ENCODE data around the gene DIP2C.

The DIP2C gene

DNA sequence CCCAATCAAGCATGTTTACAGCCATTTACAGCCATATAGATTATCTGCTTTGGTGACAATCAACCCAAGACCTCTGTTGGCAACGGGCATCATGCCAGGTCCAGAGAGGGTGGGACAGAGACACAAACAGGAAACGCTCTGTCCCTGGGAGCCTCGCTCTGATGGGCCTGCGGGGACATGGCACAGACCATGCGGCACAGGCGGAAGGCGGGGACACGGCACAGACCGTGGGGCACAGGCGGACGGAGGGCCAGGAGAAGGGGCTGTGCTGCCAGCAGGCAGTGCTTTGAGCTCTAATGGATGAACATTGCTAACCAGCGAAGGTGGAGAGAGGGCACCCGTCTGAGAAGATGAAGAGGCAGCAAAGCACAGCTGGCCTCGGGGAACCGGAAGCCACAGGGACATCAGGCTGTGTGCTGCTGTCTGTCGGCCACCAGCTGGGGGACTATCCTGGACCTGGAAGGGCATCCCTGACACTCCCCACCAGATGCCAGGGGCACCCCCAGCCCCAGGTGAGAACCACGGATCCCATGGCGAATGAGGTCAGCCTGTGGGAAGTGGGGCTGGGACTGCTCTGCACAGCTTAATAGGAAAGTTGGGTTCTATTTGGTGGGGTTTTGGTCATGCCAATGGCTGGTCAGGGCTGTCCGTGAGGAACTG lies 61.0 kb downstream of the DIP2C start:
- no peak for DNase-seq
- H3K27ac Mint-ChIP-seq = no peak overlapping the region
- H3K27me3 Mint-ChIP-seq = peaks cover 8% of the 10 kb centered on the region
- H3K9me3 Mint-ChIP-seq = no peaks in the 10 kb centered on the region
- no peaks in the 10 kb centered on the region for H3K36me3 Mint-ChIP-seq (ENCODE audit: low read depth)
- no peak overlapping the region for H3K4me3 Mint-ChIP-seq
- peaks cover 6% of the 10 kb centered on the region for H3K4me1 Mint-ChIP-seq (ENCODE audit: low read depth)

GRCh38 chr10:627032-627992 lies 62.2 kb downstream of the DIP2C start:
- H3K4me1 Mint-ChIP-seq (ENCODE audit: low read depth) = peaks cover 6% of the 10 kb centered on the region
- H3K4me3 Mint-ChIP-seq = no peak overlapping the region
- peaks cover 11% of the 10 kb centered on the region for H3K27me3 Mint-ChIP-seq
- no peak for DNase-seq
- no peaks in the 10 kb centered on the region for H3K9me3 Mint-ChIP-seq
- H3K36me3 Mint-ChIP-seq (ENCODE audit: low read depth) = no peaks in the 10 kb centered on the region
- H3K27ac Mint-ChIP-seq = no peak overlapping the region

- peaks cover 6% of the 10 kb centered on the region for H3K4me1 Mint-ChIP-seq (ENCODE audit: low read depth)
- peaks cover 19% of the 10 kb centered on the region for H3K27me3 Mint-ChIP-seq
- H3K9me3 Mint-ChIP-seq = no peaks in the 10 kb centered on the region
- H3K27ac Mint-ChIP-seq = no peak overlapping the region
- H3K4me3 Mint-ChIP-seq = no peak overlapping the region
- no peak for DNase-seq
- H3K36me3 Mint-ChIP-seq (ENCODE audit: low read depth) = no peaks in the 10 kb centered on the region
Observed at GRCh38 chr10:625751-626711, 63.4 kb downstream of the DIP2C start.

- H3K27me3 Mint-ChIP-seq = peaks cover 27% of the 10 kb centered on the region
- peaks cover 8% of the 10 kb centered on the region for H3K4me1 Mint-ChIP-seq (ENCODE audit: low read depth)
- H3K36me3 Mint-ChIP-seq (ENCODE audit: low read depth) = no peaks in the 10 kb centered on the region
- no peak overlapping the region for H3K4me3 Mint-ChIP-seq
- no peaks in the 10 kb centered on the region for H3K9me3 Mint-ChIP-seq
- no peak for DNase-seq
- H3K27ac Mint-ChIP-seq = no peak overlapping the region
Observed at GRCh38 chr10:625333-625696, 64.2 kb downstream of the DIP2C start.

GRCh38 chr10:624605-625332 lies 64.7 kb downstream of the DIP2C start:
- no peak overlapping the region for H3K27ac Mint-ChIP-seq
- H3K4me1 Mint-ChIP-seq (ENCODE audit: low read depth) = peaks cover 10% of the 10 kb centered on the region
- no peak overlapping the region for H3K4me3 Mint-ChIP-seq
- no peak for DNase-seq
- H3K27me3 Mint-ChIP-seq = peaks cover 29% of the 10 kb centered on the region
- H3K36me3 Mint-ChIP-seq (ENCODE audit: low read depth) = no peaks in the 10 kb centered on the region
- H3K9me3 Mint-ChIP-seq = no peaks in the 10 kb centered on the region

GRCh38 chr10:624312-624604 lies 65.2 kb downstream of the DIP2C start:
- DNase-seq = no peak
- Mint-ChIP-seq H3K4me1 (ENCODE audit: low read depth) (peaks cover 10% of the 10 kb centered on the region), H3K27me3 (peaks cover 30% of the 10 kb centered on the region), H3K4me3 (no peak overlapping the region), H3K36me3 (ENCODE audit: low read depth) (no peaks in the 10 kb centered on the region), H3K27ac (no peak overlapping the region), H3K9me3 (no peaks in the 10 kb centered on the region)

GRCh38 chr10:623477-624311 lies 65.8 kb downstream of the DIP2C start:
- no peak overlapping the region for H3K27ac Mint-ChIP-seq
- peaks cover 32% of the 10 kb centered on the region for H3K27me3 Mint-ChIP-seq
- H3K36me3 Mint-ChIP-seq (ENCODE audit: low read depth) = no peaks in the 10 kb centered on the region
- no peaks in the 10 kb centered on the region for H3K9me3 Mint-ChIP-seq
- peaks cover 7% of the 10 kb centered on the region for H3K4me1 Mint-ChIP-seq (ENCODE audit: low read depth)
- no peak overlapping the region for H3K4me3 Mint-ChIP-seq
- no peak for DNase-seq

DNA sequence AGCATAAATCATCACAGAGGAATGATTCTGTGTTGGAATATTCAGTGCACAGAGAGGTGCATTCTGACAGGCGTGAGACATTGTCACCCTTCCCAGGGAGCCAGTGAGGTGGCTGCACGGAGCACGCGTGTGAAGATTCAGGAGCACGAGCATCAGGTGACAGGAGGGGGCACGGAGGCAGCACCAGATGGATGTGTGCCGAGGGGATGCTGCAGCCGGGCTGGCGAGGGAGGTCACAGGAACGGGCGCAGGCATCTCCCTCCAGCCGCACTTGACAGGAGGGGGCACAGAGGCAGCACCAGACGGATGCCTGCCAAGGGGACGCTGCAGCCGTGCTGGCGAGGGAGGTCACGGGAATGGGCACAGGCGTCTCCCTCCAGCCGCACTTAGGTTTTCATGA lies 66.5 kb downstream of the DIP2C start:
- no peak overlapping the region for H3K4me3 Mint-ChIP-seq
- no peak overlapping the region for H3K27ac Mint-ChIP-seq
- peaks cover 7% of the 10 kb centered on the region for H3K4me1 Mint-ChIP-seq (ENCODE audit: low read depth)
- H3K9me3 Mint-ChIP-seq = no peaks in the 10 kb centered on the region
- DNase-seq = no peak
- H3K27me3 Mint-ChIP-seq = peaks cover 37% of the 10 kb centered on the region
- no peaks in the 10 kb centered on the region for H3K36me3 Mint-ChIP-seq (ENCODE audit: low read depth)

DNA sequence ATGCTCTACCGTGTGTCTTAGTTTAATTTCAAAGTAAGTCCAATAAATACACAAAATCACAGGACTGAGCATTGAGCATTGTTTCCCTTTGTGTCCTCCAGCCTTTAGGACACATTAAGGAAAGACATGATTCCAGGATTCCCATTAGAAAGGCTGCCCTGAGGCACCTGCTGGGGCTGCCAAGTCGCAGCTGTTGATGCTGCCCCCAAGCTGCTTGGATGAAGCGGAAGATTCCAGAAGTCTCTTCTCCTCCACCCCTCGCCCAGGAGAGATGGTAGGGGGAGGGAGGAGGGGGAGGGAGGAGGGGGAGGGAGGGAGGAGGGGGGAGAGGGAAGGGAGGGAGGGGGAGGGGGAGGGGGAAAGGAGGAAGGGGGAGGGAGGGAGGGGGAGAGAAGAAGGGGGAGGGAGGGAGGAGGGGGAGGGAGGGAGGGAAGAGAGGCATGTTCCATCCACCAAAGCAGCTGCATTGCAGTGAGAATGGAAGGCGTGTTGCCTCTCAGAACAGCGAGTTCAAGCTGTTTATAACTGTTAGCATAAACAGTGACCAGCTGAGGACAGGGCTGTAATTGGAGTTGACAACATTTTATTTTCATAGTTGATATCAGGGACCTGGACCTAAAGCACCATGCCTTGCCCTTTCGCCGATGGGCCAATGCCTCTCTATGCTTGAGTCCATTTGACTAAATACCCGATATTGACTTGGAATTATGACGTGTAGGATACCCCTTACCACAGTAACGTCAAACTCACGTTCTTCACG lies 67.3 kb downstream of the DIP2C start:
- no peak for DNase-seq
- Mint-ChIP-seq H3K9me3 (no peaks in the 10 kb centered on the region), H3K36me3 (ENCODE audit: low read depth) (no peaks in the 10 kb centered on the region), H3K4me1 (ENCODE audit: low read depth) (peaks cover 7% of the 10 kb centered on the region), H3K27ac (no peak overlapping the region), H3K4me3 (no peak overlapping the region), H3K27me3 (peaks cover 44% of the 10 kb centered on the region)

- H3K4me1 Mint-ChIP-seq (ENCODE audit: low read depth) = peaks cover 7% of the 10 kb centered on the region
- peaks cover 45% of the 10 kb centered on the region for H3K27me3 Mint-ChIP-seq
- no peaks in the 10 kb centered on the region for H3K9me3 Mint-ChIP-seq
- no peak overlapping the region for H3K4me3 Mint-ChIP-seq
- DNase-seq = no peak
- H3K27ac Mint-ChIP-seq = no peak overlapping the region
- H3K36me3 Mint-ChIP-seq (ENCODE audit: low read depth) = no peaks in the 10 kb centered on the region
Observed at GRCh38 chr10:621513-621912, 68.0 kb downstream of the DIP2C start.

DNA sequence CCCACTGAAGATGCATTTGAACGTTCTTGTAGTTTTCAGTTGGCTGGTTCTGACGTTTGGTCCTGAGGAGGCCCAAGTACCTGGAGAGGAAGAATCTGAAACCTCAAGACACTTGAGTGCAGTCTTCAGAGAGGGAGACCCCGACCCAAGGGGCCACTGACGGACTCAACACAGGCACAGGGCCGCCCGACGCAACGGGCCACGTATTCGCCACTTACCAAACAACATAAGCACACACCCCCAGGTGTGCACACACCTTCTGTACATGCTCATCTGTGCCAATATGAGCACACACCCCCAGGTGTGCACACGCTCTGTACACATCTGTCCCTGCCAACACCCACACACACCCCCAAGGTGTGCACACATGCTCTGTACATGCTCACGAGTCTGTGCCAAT lies 68.5 kb downstream of the DIP2C start:
- Mint-ChIP-seq H3K27ac (no peak overlapping the region), H3K36me3 (ENCODE audit: low read depth) (no peaks in the 10 kb centered on the region), H3K27me3 (peaks cover 45% of the 10 kb centered on the region), H3K4me1 (ENCODE audit: low read depth) (peaks cover 7% of the 10 kb centered on the region), H3K9me3 (no peaks in the 10 kb centered on the region), H3K4me3 (no peak overlapping the region)
- no peak for DNase-seq

DNA sequence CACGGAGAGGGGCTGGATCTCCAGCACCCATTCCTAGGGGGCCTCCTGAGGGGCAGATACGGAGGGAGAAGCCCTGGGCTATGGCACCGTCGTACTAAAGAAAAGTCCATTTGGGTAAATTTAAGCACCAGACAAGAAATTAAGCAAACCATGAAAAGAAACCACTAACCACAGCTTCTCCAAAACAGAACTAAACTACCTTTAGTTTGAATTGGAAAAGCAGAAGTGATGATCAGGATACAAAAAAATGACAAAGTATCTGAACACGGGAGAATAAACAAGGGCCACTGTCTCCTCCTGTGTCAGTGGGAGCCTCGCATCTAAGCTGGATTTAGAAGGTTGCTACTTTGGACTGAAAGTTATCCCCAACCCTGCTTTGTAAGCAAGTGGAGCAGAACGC lies 69.1 kb downstream of the DIP2C start:
- Mint-ChIP-seq H3K4me1 (ENCODE audit: low read depth) (peaks cover 7% of the 10 kb centered on the region), H3K27ac (no peak overlapping the region), H3K9me3 (no peaks in the 10 kb centered on the region), H3K4me3 (no peak overlapping the region), H3K36me3 (ENCODE audit: low read depth) (no peaks in the 10 kb centered on the region), H3K27me3 (peaks cover 45% of the 10 kb centered on the region)
- no peak for DNase-seq

DNA sequence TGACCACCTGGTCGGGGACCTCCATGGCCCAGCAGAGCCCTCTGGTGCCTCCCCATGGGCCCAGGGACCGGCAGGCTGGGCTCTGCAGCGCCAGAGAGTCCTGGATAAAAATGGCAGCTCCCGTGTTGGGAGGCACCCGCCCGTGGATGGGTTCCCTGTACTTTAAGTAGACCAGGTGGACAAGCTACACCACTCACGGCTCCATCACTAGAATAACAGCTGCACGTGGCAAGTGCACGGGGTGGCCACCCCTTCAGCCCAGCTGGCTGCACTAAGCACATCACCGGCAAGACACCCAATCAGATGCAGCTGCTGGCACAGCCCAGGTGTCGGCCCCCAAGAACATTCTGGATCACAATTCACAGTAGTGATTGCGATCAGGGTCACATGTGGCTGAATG lies 69.8 kb downstream of the DIP2C start:
- H3K4me1 Mint-ChIP-seq (ENCODE audit: low read depth) = peaks cover 7% of the 10 kb centered on the region
- no peak overlapping the region for H3K4me3 Mint-ChIP-seq
- peaks cover 45% of the 10 kb centered on the region for H3K27me3 Mint-ChIP-seq
- H3K9me3 Mint-ChIP-seq = no peaks in the 10 kb centered on the region
- no peak overlapping the region for H3K27ac Mint-ChIP-seq
- H3K36me3 Mint-ChIP-seq (ENCODE audit: low read depth) = no peaks in the 10 kb centered on the region
- no peak for DNase-seq

All from activated T-cell treated with anti-CD3 and anti-CD28 coated beads, Interleukin-2, amount 50 U/mL, for 24 hours (primary cell).